Fibroblast of lung (primary cell): ENCODE measurements around the gene TNNI3K. TPM values are rescaled to one million over a fixed set of nuclear protein-coding genes. Genes with fewer than 3 reads are reported as not detected.
A peak's percentile ranks its signal among the peaks of the same experiment; 100 is the strongest.

Source experiments
- DNase-seq, 2 donors: peaks; one replicate each; pipeline versions ENCODE4 v3.0.0 to v3.0.0-alpha.2; 2010; ENCODE audit warnings: low read depth in 2 of 2
- H2AFZ ChIP-seq: 2 replicates; pipeline ENCODE4 v1.5.1; 2012; ENCODE audit warnings: low read length, control low read depth, inconsistent platforms
- H3K27ac ChIP-seq: 2 replicates; pipeline ENCODE4 v1.5.1; 2011; ENCODE audit warnings: low read length, control low read depth; ENCODE audit not compliant: insufficient read depth
- H3K27me3 ChIP-seq: 2 replicates; pipeline ENCODE4 v1.5.1; 2011; ENCODE audit warnings: mild to moderate bottlenecking, low read length; ENCODE audit not compliant: control insufficient read depth, insufficient read depth
- H3K36me3 ChIP-seq: 2 replicates; pipeline ENCODE4 v1.5.1; 2011; ENCODE audit warnings: low read length; ENCODE audit not compliant: control insufficient read depth, insufficient read depth
- H3K4me1 ChIP-seq: 2 replicates; pipeline ENCODE4 v1.5.1; 2011; ENCODE audit warnings: low read length; ENCODE audit not compliant: control insufficient read depth, insufficient read depth; ENCODE audit errors: extremely low read depth
- H3K4me2 ChIP-seq: 2 replicates; pipeline ENCODE4 v1.5.1; 2011; ENCODE audit warnings: low read length, control low read depth; ENCODE audit not compliant: insufficient read depth; ENCODE audit errors: extremely low read depth
- H3K4me3 ChIP-seq, 4 experiments: fragments of 200-600 bp in 1 of 4; sonication (generic) in 1 of 4; replicated peaks in 1 of 4; 2 replicates each; pipeline ENCODE4 v1.5.1; 2011 to 2016; ENCODE audit warnings: low read length in 4 of 4, low read depth in 3 of 4, mild to moderate bottlenecking in 3 of 4, control low read depth in 2 of 4, inconsistent platforms in 1 of 4, mixed read lengths in 1 of 4; ENCODE audit not compliant: insufficient read depth in 1 of 4; ENCODE audit errors: control extremely low read depth in 1 of 4
- H3K79me2 ChIP-seq: 2 replicates; pipeline ENCODE4 v1.5.1; 2012; ENCODE audit warnings: mild to moderate bottlenecking, low read length, inconsistent platforms; ENCODE audit not compliant: control insufficient read depth, insufficient read depth
- H3K9ac ChIP-seq: 2 replicates; pipeline ENCODE4 v1.5.1; 2011; ENCODE audit warnings: mild to moderate bottlenecking, low read length, control low read depth; ENCODE audit not compliant: insufficient read depth
- H3K9me3 ChIP-seq: 2 replicates; pipeline ENCODE4 v1.5.1; 2012; ENCODE audit warnings: low read depth, low read length; ENCODE audit not compliant: control insufficient read depth, insufficient read depth
- H4K20me1 ChIP-seq: 2 replicates; pipeline ENCODE4 v1.5.1; 2011; ENCODE audit warnings: low read length; ENCODE audit not compliant: control insufficient read depth, insufficient read depth; ENCODE audit errors: extremely low read depth
- EZH2 ChIP-seq: IDR thresholded peaks from 2 replicates; pipeline ENCODE4 v1.5.1; 2012; ENCODE audit warnings: low read length, control low read depth, mild to moderate bottlenecking; ENCODE audit errors: missing control alignments
- polyA plus RNA-seq, 2 donors: library from polyadenylated mRNA; depleted of rRNA in 1 of 2; stranded (reverse) in 1 of 2; unstranded in 1 of 2; fragments of >200 nt; gene quantifications; 2 replicates each; pipeline ENCODE4 v1.2.1, GENCODE V29; 2011 to 2012; ENCODE audit warnings: missing spikeins in 1 of 2
- total RNA-seq: library from RNA; depleted of rRNA; stranded (reverse); fragments of >200 nt; gene quantifications from 2 replicates; pipeline ENCODE4 v1.2.1, GENCODE V29; 2014
- TF ChIP-seq, protein P1 (sequence below), 2 donors: IDR thresholded peaks in 1 of 2; conservative IDR thresholded peaks in 1 of 2; 1 replicate in 1 of 2; 2 replicates in 1 of 2; pipeline ENCODE4 v1.5.1; 2011 to 2012; ENCODE audit warnings: low read length in 2 of 2, control low read depth in 1 of 2, inconsistent platforms in 1 of 2, low read depth in 1 of 2, mild to moderate bottlenecking in 1 of 2

Gene TNNI3K
- total and polyA plus RNA-seq, 2 donors (not counting 1 experiment from before 2014, with no cell fraction given), result 0.66 to 0.91 TPM

DNA sequence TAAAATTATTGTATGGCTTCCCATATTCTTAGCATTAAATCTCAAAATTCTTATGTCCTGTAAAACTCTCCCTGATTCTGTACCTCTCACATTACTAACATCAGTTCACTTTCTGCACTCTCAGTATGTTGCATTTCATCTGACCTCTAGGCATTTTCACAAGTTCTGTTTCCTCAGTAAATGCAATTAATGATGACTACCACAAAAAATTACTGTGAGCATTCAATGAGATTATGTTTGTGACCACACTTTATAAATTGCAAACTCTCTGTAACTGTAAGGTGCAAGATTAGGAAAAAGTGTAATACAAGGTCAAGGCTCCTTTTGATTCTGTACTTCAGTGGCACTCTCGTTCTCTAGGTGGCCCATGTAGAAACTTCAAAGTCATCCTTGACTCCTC lies 216.8 kb downstream of the TNNI3K start:
- no peaks in the 10 kb centered on the region for H4K20me1 ChIP-seq
- TF ChIP-seq, protein P1, sequence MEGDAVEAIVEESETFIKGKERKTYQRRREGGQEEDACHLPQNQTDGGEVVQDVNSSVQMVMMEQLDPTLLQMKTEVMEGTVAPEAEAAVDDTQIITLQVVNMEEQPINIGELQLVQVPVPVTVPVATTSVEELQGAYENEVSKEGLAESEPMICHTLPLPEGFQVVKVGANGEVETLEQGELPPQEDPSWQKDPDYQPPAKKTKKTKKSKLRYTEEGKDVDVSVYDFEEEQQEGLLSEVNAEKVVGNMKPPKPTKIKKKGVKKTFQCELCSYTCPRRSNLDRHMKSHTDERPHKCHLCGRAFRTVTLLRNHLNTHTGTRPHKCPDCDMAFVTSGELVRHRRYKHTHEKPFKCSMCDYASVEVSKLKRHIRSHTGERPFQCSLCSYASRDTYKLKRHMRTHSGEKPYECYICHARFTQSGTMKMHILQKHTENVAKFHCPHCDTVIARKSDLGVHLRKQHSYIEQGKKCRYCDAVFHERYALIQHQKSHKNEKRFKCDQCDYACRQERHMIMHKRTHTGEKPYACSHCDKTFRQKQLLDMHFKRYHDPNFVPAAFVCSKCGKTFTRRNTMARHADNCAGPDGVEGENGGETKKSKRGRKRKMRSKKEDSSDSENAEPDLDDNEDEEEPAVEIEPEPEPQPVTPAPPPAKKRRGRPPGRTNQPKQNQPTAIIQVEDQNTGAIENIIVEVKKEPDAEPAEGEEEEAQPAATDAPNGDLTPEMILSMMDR (conservative IDR thresholded peaks at IDR 0.05 in 1 of 2, IDR thresholded peaks at IDR 0.05 in 1 of 2; ENCODE audit: low read depth in 1 of 2, low read length in 2 of 2), result no peak
- TF ChIP-seq EZH2, result no peak
- no peak overlapping the region for H3K27ac ChIP-seq

GRCh38 chr1:74453277-74453676 lies 218.1 kb downstream of the TNNI3K start:
- Histone ChIP-seq H3K27ac (no peak overlapping the region), H3K4me1 (no peaks in the 10 kb centered on the region), H3K9me3 (no peaks in the 10 kb centered on the region)

More for the DNA sequence above, 216.8 kb downstream of the TNNI3K start:
- H3K36me3 ChIP-seq, result no peaks in the 10 kb centered on the region
- no peak overlapping the region for H3K9ac ChIP-seq
- H2AFZ ChIP-seq, result no peak overlapping the region
- no peak overlapping the region for H3K4me3 ChIP-seq
- no peaks in the 10 kb centered on the region for H3K4me1 ChIP-seq
- H3K9me3 ChIP-seq, result no peaks in the 10 kb centered on the region
- H3K79me2 ChIP-seq, result no peaks in the 10 kb centered on the region
- no peaks in the 10 kb centered on the region for H3K27me3 ChIP-seq
- H3K4me2 ChIP-seq, result no peak overlapping the region
- DNase-seq, result no peak

GRCh38 chr1:74455390-74455789 lies 220.2 kb downstream of the TNNI3K start:
- no peaks in the 10 kb centered on the region for H3K4me1 ChIP-seq
- no peak overlapping the region for H3K27ac ChIP-seq
- H3K79me2 ChIP-seq, result no peaks in the 10 kb centered on the region
- H3K4me2 ChIP-seq, result no peak overlapping the region
- no peaks in the 10 kb centered on the region for H3K9me3 ChIP-seq
- H3K27me3 ChIP-seq, result no peaks in the 10 kb centered on the region
- no peak overlapping the region for H3K9ac ChIP-seq
- no peaks in the 10 kb centered on the region for H3K36me3 ChIP-seq
- no peak overlapping the region for H2AFZ ChIP-seq
- peak in 1 of 2 donors; percentile 39 for DNase-seq
- H4K20me1 ChIP-seq, result no peaks in the 10 kb centered on the region
- TF ChIP-seq, protein P1 (conservative IDR thresholded peaks at IDR 0.05 in 1 of 2, IDR thresholded peaks at IDR 0.05 in 1 of 2; ENCODE audit: low read depth in 1 of 2, low read length in 2 of 2), result no peak
- no peak for TF ChIP-seq EZH2
- no peak overlapping the region for H3K4me3 ChIP-seq

More at GRCh38 chr1:74453277-74453676, 218.1 kb downstream of the TNNI3K start:
- H3K27me3 ChIP-seq, result no peaks in the 10 kb centered on the region
- H3K4me3 ChIP-seq, result no peak overlapping the region
- no peaks in the 10 kb centered on the region for H3K79me2 ChIP-seq
- H3K4me2 ChIP-seq, result no peak overlapping the region
- DNase-seq, result no peak
- no peak for TF ChIP-seq EZH2
- TF ChIP-seq, protein P1 (conservative IDR thresholded peaks at IDR 0.05 in 1 of 2, IDR thresholded peaks at IDR 0.05 in 1 of 2; ENCODE audit: low read depth in 1 of 2, low read length in 2 of 2), result no peak
- H4K20me1 ChIP-seq, result no peaks in the 10 kb centered on the region
- H3K9ac ChIP-seq, result no peak overlapping the region
- H2AFZ ChIP-seq, result no peak overlapping the region
- no peaks in the 10 kb centered on the region for H3K36me3 ChIP-seq
